HCT116 (cell line): ENCODE data around the gene GAB2. TPM values are rescaled to one million over a fixed set of nuclear protein-coding genes. Genes with fewer than 3 reads are reported as not detected.

Experiments used
- ATAC-seq: fragments of 200-7000 bp; cut with Tn5 transposase; 2 replicates; pipeline ENCODE4 v1.9.1; 2020; ENCODE audit warnings: mild to moderate bottlenecking, moderate library complexity
- BruUV-seq: library from RNA; stranded (reverse); fragments of 400-500 nt; replicated peaks from 2 replicates; lab custom pipeline; 2021; lab: Mats Ljungman, UMichigan
- CTCF ChIA-PET: fragments of 300-600 bp; sonication (Branson Sonifier 250); formaldehyde crosslinking; loops from one replicate; lab custom pipeline; 2021; ENCODE audit warnings: antibody characterized with exemption; lab: Charles Lee
- POLR2A ChIA-PET: fragments of 300-600, 350-600 bp; sonication (Branson Sonifier 250); formaldehyde crosslinking; loops from one replicate; lab custom pipeline; 2021; ENCODE audit warnings: antibody characterized with exemption; lab: Charles Lee
- RAD21 ChIA-PET, 2 experiments: fragments of 300-600 bp; sonication (Branson Sonifier 250); formaldehyde crosslinking; loops; one replicate each; lab custom pipeline; 2023; ENCODE audit warnings: low total read pairs in 2 of 2; ENCODE audit not compliant: uncharacterized antibody in 2 of 2, unreplicated experiment in 2 of 2, low non-redundant PET in 1 of 2; lab: Charles Lee
- DNase-seq: peaks from one replicate; pipeline ENCODE4 v3.0.0-alpha.2; 2010; ENCODE audit warnings: low read depth, low spot score
- H2AFZ ChIP-seq: fragments of 200-600 bp; shearing (Covaris generic), sonication (generic); 2 replicates; pipeline ENCODE4 v1.6.1; 2017; ENCODE audit warnings: low read depth, mixed run types, mixed read lengths, antibody characterized with exemption, low read length; ENCODE audit not compliant: poor library complexity, severe bottlenecking
- H3K27ac ChIP-seq: 2 replicates; pipeline ENCODE4 v1.5.1; 2012; ENCODE audit warnings: low read depth, low read length
- H3K27me3 ChIP-seq: fragments of 200-600 bp; sonication (generic); 2 replicates; pipeline ENCODE4 v1.6.1; 2016; ENCODE audit warnings: mixed run types, low read length, mixed read lengths; ENCODE audit not compliant: insufficient read depth
- H3K36me3 ChIP-seq, 2 experiments: fragments of 200-500 bp in 1 of 2; fragments of 200-600 bp in 1 of 2; sonication (Bioruptor generic) in 1 of 2; sonication (generic) in 1 of 2; 2 replicates each; pipeline versions ENCODE4 v1.5.1 to v1.6.1; 2014 to 2016; ENCODE audit warnings: low read length in 2 of 2, inconsistent platforms in 1 of 2, mixed read lengths in 1 of 2, mixed run types in 1 of 2; ENCODE audit not compliant: insufficient read depth in 2 of 2, control insufficient read depth in 1 of 2
- H3K4me1 ChIP-seq, 2 experiments: fragments of 200-600 bp in 1 of 2; sonication (generic) in 1 of 2; 2 replicates each; pipeline versions ENCODE4 v1.5.1 to v1.6.1; 2012 to 2017; ENCODE audit warnings: low read length in 2 of 2, inconsistent platforms in 1 of 2, mild to moderate bottlenecking in 1 of 2, mixed read lengths in 1 of 2, mixed run types in 1 of 2, moderate library complexity in 1 of 2; ENCODE audit not compliant: insufficient read depth in 2 of 2, control insufficient read depth in 1 of 2
- H3K4me2 ChIP-seq: fragments of 200-600 bp; sonication (generic); 2 replicates; pipeline ENCODE4 v1.6.1; 2017; ENCODE audit warnings: mixed run types, low read length, mixed read lengths
- H3K4me3 ChIP-seq, 2 experiments: fragments of 200-600 bp in 1 of 2; sonication (generic) in 1 of 2; replicated peaks in 1 of 2; 2 replicates each; pipeline ENCODE4 v1.5.1; 2011 to 2016; ENCODE audit warnings: low read length in 2 of 2, control low read depth in 1 of 2, low read depth in 1 of 2, mild to moderate bottlenecking in 1 of 2, mixed read lengths in 1 of 2, mixed run types in 1 of 2
- H3K79me2 ChIP-seq: fragments of 200-600 bp; sonication (generic); 2 replicates; pipeline ENCODE4 v1.6.1; 2017; ENCODE audit warnings: mild to moderate bottlenecking, mixed run types, low read length, moderate library complexity, mixed read lengths; ENCODE audit not compliant: insufficient read depth
- H3K9ac ChIP-seq: fragments of 200-600 bp; sonication (generic); 2 replicates; pipeline ENCODE4 v1.6.1; 2016; ENCODE audit warnings: low read length, mixed read lengths
- H3K9me2 ChIP-seq: fragments of 200-600 bp; sonication (generic), shearing (Covaris generic); 2 replicates; pipeline ENCODE4 v1.6.1; 2017; ENCODE audit warnings: mixed run types, mild to moderate bottlenecking, moderate library complexity; ENCODE audit not compliant: insufficient read depth
- H3K9me3 ChIP-seq, 2 experiments: fragments of 200-500 bp in 1 of 2; fragments of 200-600 bp in 1 of 2; sonication (Bioruptor generic) in 1 of 2; sonication (generic) in 1 of 2; 2 replicates each; pipeline ENCODE4 v1.6.1; 2014 to 2017; ENCODE audit warnings: low read length in 2 of 2, mixed read lengths in 2 of 2, inconsistent platforms in 1 of 2, low read depth in 1 of 2, mild to moderate bottlenecking in 1 of 2, mixed run types in 1 of 2, moderate library complexity in 1 of 2; ENCODE audit not compliant: control insufficient read depth in 1 of 2, insufficient read depth in 1 of 2
- H4K20me1 ChIP-seq: fragments of 200-600 bp; sonication (generic), shearing (Covaris generic); 2 replicates; pipeline ENCODE4 v1.6.1; 2017; ENCODE audit warnings: mixed run types, mild to moderate bottlenecking, moderate library complexity; ENCODE audit not compliant: insufficient read depth
- EZH2 ChIP-seq: fragments of 200-600 bp; sonication (generic); IDR thresholded peaks from 2 replicates; pipeline ENCODE4 v1.6.1; 2017; ENCODE audit warnings: antibody characterized with exemption, mixed run types
- FOSL1 ChIP-seq: IDR thresholded peaks from 2 replicates; pipeline ENCODE4 v1.6.1; 2012; ENCODE audit warnings: low read depth
- POLR2A ChIP-seq: IDR thresholded peaks from 2 replicates; pipeline ENCODE4 v1.7.0; 2011; ENCODE audit warnings: borderline replicate concordance; ENCODE audit not compliant: insufficient read depth, insufficient read length; ENCODE audit errors: extremely low read depth
- SP1 ChIP-seq: IDR thresholded peaks from 2 replicates; pipeline ENCODE4 v1.6.1; 2012; ENCODE audit warnings: low read depth
- SRF ChIP-seq: IDR thresholded peaks from 2 replicates; pipeline ENCODE4 v1.6.1; 2012; ENCODE audit warnings: low read depth
- ZNF274 ChIP-seq: fragments of 200-500 bp; sonication (Bioruptor generic); IDR thresholded peaks from 2 replicates; pipeline ENCODE4 v1.6.1; 2014; ENCODE audit warnings: mild to moderate bottlenecking, low read depth, low read length, inconsistent platforms
- intact Hi-C: fragments of 100-400 bp; cut with micrococcal nuclease; formaldehyde crosslinking; loops from 2 replicates; pipeline ENCODE4 v1.10.0; 2022
- total RNA-seq: library from RNA; stranded (reverse); gene quantifications from one replicate; pipeline ENCODE4 v1.2.1, GENCODE V29; 2021; ENCODE audit not compliant: unreplicated experiment
- TF ChIP-seq, protein P1 (sequence below), 3 experiments: fragments of 200-600 bp in 1 of 3; sonication (generic) in 1 of 3; IDR thresholded peaks in 2 of 3; conservative IDR thresholded peaks in 1 of 3; 2 replicates each; pipeline ENCODE4 v1.5.1; 2012 to 2017; ENCODE audit warnings: low read depth in 2 of 3, low read length in 2 of 3, antibody characterized with exemption in 1 of 3, borderline replicate concordance in 1 of 3, control low read depth in 1 of 3, mild to moderate bottlenecking in 1 of 3, mixed read lengths in 1 of 3, mixed run types in 1 of 3, moderate library complexity in 1 of 3; ENCODE audit not compliant: insufficient read depth in 1 of 3
- TF ChIP-seq, protein P2 (sequence below): IDR thresholded peaks from 2 replicates; pipeline ENCODE4 v1.6.1; 2012
- TF ChIP-seq, protein P3 (sequence below): IDR thresholded peaks from 2 replicates; pipeline ENCODE4 v1.6.1; 2012; ENCODE audit warnings: low read depth

Gene GAB2
- total RNA-seq, 1 experiment from 2014 or later = 1.9 TPM

DNA sequence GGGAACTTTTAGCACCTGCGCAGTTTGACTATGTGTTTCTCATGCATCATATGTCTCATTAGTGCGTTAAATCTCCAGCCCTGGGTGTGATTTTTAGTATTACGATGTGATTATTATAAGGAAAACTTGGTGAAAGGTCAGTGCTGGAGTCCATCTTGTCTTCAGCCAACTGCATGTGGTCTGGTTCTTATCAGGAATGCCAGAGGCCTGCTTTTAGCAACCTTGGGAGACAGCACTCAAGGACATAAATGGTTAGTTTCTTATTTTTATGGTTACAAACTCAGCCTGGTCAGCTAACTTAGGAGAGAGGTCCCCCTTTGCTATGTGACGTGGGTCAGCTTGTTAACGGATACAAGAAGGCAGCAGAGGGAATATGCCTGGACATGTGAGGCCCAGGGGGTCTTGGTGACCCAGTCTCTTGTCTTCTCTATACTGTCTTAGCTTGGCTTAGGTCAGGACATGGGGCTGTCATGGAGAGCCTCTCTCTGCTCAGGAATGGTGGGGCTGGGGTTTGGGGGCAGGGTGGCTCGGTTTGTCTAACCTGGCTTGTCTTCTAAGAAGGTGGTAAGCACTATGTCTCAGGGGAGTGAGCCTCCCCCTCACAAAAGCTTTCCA, 250.7 kb downstream of the GAB2 start:
- DNase-seq = no peak
- RAD21 ChIA-PET = no interaction called here
- Histone ChIP-seq H3K27me3 (no peaks in the 10 kb centered on the region), H3K27ac (no peak overlapping the region)
- TF ChIP-seq SP1 = no peak
- no peak for TF ChIP-seq SRF
- TF ChIP-seq EZH2 = no peak
- TF ChIP-seq, protein P1, sequence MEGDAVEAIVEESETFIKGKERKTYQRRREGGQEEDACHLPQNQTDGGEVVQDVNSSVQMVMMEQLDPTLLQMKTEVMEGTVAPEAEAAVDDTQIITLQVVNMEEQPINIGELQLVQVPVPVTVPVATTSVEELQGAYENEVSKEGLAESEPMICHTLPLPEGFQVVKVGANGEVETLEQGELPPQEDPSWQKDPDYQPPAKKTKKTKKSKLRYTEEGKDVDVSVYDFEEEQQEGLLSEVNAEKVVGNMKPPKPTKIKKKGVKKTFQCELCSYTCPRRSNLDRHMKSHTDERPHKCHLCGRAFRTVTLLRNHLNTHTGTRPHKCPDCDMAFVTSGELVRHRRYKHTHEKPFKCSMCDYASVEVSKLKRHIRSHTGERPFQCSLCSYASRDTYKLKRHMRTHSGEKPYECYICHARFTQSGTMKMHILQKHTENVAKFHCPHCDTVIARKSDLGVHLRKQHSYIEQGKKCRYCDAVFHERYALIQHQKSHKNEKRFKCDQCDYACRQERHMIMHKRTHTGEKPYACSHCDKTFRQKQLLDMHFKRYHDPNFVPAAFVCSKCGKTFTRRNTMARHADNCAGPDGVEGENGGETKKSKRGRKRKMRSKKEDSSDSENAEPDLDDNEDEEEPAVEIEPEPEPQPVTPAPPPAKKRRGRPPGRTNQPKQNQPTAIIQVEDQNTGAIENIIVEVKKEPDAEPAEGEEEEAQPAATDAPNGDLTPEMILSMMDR (IDR thresholded peaks at IDR 0.05 in 2 of 3, conservative IDR thresholded peaks at IDR 0.05 in 1 of 3; ENCODE audit: borderline replicate concordance in 1 of 3, insufficient read depth in 1 of 3, low read depth in 2 of 3, low read length in 2 of 3) = no peak
- TF ChIP-seq ZNF274 = no peak
- TF ChIP-seq, protein P2, sequence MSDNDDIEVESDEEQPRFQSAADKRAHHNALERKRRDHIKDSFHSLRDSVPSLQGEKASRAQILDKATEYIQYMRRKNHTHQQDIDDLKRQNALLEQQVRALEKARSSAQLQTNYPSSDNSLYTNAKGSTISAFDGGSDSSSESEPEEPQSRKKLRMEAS = no peak
- TF ChIP-seq, protein P3, sequence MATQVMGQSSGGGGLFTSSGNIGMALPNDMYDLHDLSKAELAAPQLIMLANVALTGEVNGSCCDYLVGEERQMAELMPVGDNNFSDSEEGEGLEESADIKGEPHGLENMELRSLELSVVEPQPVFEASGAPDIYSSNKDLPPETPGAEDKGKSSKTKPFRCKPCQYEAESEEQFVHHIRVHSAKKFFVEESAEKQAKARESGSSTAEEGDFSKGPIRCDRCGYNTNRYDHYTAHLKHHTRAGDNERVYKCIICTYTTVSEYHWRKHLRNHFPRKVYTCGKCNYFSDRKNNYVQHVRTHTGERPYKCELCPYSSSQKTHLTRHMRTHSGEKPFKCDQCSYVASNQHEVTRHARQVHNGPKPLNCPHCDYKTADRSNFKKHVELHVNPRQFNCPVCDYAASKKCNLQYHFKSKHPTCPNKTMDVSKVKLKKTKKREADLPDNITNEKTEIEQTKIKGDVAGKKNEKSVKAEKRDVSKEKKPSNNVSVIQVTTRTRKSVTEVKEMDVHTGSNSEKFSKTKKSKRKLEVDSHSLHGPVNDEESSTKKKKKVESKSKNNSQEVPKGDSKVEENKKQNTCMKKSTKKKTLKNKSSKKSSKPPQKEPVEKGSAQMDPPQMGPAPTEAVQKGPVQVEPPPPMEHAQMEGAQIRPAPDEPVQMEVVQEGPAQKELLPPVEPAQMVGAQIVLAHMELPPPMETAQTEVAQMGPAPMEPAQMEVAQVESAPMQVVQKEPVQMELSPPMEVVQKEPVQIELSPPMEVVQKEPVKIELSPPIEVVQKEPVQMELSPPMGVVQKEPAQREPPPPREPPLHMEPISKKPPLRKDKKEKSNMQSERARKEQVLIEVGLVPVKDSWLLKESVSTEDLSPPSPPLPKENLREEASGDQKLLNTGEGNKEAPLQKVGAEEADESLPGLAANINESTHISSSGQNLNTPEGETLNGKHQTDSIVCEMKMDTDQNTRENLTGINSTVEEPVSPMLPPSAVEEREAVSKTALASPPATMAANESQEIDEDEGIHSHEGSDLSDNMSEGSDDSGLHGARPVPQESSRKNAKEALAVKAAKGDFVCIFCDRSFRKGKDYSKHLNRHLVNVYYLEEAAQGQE = no peak
- TF ChIP-seq POLR2A = no peak
- TF ChIP-seq FOSL1 = no peak
- TF ChIP-seq, all 23 proteins: peak for 0
- H3K4me3 ChIP-seq = no peak overlapping the region
- no peaks in the 10 kb centered on the region for H3K9me3 ChIP-seq
- intact Hi-C loops = no loop called here
- H3K36me3 ChIP-seq = no peaks in the 10 kb centered on the region
- POLR2A ChIA-PET = no interaction called here
- H3K9me2 ChIP-seq = no peaks in the 10 kb centered on the region
- CTCF ChIA-PET = no interaction called here
- H3K9ac ChIP-seq = no peak overlapping the region
- H4K20me1 ChIP-seq = no peaks in the 10 kb centered on the region
- ATAC-seq = no peak
- no TSS peak for BruUV-seq
- H2AFZ ChIP-seq = no peak overlapping the region
- H3K4me1 ChIP-seq = no peaks in the 10 kb centered on the region
- H3K4me2 ChIP-seq = no peak overlapping the region
- no peaks in the 10 kb centered on the region for H3K79me2 ChIP-seq

Other genes with a start within 250 kb of the GAB2 start
- 3.0 TPM for gene KCTD21, start 229.2 kb downstream of the GAB2 start, total RNA-seq
- gene USP35, start 228.9 kb downstream of the GAB2 start, total RNA-seq = 6.0 TPM
- gene NARS2, start 157.0 kb upstream of the GAB2 start, total RNA-seq = 26.0 TPM